Fibroblast of skin of left biceps (primary cell): Measurements from ENCODE around the gene ATXN10.
A peak's percentile ranks its signal among the peaks of the same experiment; 100 is the strongest.
"Not testable (repeated sequence)": the region's sequence is repeated elsewhere in the genome, so short reads cannot be mapped to it uniquely, and the experiment has no call there.

Source experiments
- DNase-seq, 2 experiments: peaks; one replicate each; pipeline ENCODE4 v3.0.0-alpha.2; 2013; ENCODE audit warnings: low read depth in 2 of 2

Gene ATXN10

GRCh38 chr22:45784357-45785277, 113.0 kb downstream of the ATXN10 start:
- DNase-seq = no peak

- no peak for DNase-seq
These were observed 113.8 kb downstream of the ATXN10 start for GRCh38 chr22:45785458-45785857.

DNA sequence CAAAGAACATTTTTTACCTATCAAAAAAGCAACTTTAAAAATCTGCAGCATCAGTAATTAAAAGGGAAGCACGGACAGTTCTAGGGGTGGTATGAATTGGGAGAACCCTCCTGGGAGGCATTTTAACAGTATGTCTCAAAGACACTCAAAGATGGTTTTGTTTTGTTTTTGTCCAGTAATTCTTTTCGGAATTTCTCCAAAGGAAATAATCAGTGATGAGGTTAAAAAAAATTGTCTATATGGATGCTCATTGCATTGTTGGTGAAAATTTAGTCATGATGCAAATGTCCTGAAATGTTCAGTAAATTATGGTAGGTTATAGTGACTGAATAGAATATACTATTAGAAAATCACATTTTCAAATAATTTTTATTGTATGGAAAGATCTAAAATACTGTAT, 115.1 kb downstream of the ATXN10 start:
- no peak for DNase-seq

DNA sequence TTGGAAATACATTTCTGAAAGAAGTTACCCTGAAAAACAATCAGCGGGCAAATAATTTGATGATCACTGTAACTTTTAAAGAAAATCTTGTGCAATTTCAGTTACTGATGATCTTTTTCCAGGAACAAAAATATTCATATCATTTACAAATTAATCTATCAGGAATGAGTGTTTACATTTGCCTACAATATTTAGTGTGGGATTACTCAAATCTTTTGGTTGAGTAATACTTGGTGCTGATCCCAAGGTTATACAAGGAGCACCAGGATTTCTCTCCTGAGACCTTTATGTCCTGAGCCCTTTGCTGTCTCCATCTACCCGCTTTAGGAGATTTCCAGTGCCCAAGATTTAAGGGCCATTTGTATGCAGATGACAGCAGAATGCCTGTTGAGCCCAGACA, 116.1 kb downstream of the ATXN10 start:
- DNase-seq = no peak

- no peak for DNase-seq
These were observed 116.9 kb downstream of the ATXN10 start for GRCh38 chr22:45788522-45788921.

DNA sequence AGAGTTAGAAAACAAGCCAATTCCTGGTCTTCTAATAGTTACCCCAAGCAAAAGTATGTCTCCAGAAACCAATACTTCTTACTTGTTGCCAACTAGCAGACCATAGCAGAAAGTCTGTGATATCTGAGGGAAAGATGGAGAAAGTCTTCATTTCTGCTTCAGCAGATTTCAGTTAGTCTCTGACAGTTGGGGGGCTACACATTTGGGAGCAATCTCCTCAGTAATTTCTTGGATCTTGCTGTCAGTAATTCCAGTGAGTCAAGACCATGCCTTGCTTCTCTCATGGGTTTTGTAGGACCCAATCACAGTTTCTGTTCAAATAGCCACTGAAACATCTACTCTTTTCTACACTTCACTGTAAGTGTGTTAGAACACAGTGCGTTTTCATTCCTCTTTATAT, 118.8 kb downstream of the ATXN10 start:
- DNase-seq = no peak

DNA sequence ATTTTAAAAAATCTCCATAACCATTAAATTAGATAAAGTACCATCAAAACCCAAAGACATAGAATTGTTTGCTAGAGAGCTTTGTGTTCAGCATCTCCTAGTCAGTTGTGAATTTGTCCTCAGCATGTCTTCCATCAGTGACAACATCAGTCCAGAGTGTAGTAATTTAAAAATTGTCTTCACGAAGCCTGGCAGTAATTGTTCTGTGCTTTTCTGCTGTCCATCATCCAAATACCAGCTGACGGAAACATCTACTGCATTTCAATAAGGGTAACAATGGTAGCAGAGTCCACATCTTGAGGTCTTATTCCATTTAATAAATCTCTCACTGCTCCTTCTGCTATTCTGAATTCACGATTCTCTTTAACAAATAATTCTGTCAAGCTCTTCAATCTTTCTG, 121.5 kb downstream of the ATXN10 start:
- DNase-seq = no peak

- no peak for DNase-seq
These were observed 122.3 kb downstream of the ATXN10 start for GRCh38 chr22:45793892-45794291.

DNA sequence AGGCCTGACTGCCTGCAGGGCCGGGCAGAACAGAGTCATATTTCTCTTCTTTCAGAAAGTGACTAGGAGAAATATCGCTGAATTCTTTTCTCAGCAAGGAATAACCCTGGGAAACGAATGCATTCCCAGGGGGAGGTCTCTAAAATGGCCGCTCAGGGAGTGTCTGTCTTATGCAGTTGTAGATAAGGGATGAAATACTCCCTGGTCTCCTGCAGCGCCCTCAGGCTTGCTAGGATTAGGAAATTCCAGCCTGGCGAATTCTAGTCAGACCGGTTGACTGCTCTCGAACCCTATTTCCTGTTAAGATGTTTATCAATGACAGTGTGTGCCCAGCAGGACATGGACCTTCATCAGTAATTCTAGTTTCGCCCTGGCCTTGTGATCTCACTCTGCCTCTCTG, 124.4 kb downstream of the ATXN10 start:
- not testable (repeated sequence) for DNase-seq

- DNase-seq = no peak
These were observed 127.7 kb downstream of the ATXN10 start for GRCh38 chr22:45799291-45799690.

- DNase-seq = no peak
These were observed 130.4 kb downstream of the ATXN10 start for GRCh38 chr22:45802054-45802453.

- DNase-seq = no peak
These were observed 132.8 kb downstream of the ATXN10 start for GRCh38 chr22:45804319-45804985.

DNA sequence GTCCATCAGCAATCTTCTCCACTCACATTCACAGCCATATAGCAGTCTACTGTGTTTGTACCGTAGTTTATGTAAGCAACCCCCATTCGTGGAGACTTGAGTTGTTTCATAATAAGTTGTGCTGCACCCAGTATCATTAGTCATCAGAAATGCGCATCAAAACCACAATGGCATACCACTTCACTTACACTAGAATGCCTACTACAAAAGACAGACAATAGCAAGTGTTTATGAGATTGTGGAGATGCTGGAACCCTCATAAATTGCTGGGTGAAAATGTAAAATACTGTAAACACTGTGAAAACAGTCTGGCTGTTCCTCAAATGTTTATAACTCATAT, 133.3 kb downstream of the ATXN10 start:
- peak; percentile 90 to 93 for DNase-seq

GRCh38 chr22:45805413-45805812, 133.8 kb downstream of the ATXN10 start:
- DNase-seq = no peak

DNA sequence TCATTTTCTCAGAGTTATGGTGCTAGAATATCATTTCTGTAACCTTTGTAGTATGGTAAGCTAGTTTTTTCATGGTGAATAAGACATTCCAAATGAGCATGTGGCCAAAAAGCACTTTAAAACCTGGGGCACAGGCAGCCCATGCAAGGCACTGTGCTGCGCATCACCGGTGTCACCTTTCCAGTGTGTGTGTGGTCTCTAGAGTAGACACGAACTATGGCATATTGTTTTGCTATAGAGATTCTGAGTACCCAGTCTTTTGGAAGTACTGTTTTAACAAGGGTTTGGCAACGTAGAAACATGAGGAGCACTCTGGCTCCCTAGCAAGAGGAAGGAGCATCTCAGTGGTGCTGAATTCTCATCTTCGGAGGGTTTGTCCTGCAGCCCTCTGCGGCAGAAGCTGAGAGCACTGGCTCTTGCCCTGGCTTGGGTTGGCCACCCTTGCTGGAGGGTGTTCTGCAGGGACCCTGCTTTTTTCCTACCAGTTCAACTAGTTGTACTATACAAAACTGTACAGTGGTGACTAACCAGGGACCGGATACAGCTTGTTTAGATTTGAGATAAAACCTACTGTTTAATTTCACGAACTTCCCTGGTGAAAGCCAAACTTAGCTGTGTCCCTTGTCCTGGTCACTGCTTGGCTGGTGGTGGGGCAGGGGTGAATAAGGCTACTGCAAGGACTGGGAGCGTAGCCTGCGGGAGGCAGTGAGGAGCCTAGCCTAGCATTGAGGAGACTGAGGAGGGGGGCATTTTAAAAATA, 135.7 kb downstream of the ATXN10 start:
- no peak for DNase-seq

- DNase-seq = no peak
These were observed 141.3 kb downstream of the ATXN10 start for GRCh38 chr22:45812910-45813309.

DNA sequence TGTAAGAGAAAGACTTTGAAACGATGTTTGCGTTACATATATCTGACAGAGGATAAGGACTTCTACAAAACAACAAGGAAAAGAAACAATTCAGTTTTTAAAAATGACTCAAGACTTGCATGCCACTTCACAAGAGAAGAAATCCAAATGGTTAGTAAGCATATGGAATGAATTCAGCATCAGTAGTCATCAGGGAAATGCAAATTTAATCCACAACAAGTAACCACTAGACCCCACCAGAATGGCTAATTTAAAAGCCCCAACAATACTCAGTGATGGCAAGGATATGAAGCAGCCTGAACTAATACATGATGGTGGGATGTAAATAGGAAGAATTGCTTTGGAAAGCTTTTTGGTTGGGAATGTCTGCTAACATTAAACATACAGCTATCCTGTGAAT, 142.6 kb downstream of the ATXN10 start:
- DNase-seq = no peak

- no peak for DNase-seq
These were observed 145.1 kb downstream of the ATXN10 start for GRCh38 chr22:45816776-45817175.

DNA sequence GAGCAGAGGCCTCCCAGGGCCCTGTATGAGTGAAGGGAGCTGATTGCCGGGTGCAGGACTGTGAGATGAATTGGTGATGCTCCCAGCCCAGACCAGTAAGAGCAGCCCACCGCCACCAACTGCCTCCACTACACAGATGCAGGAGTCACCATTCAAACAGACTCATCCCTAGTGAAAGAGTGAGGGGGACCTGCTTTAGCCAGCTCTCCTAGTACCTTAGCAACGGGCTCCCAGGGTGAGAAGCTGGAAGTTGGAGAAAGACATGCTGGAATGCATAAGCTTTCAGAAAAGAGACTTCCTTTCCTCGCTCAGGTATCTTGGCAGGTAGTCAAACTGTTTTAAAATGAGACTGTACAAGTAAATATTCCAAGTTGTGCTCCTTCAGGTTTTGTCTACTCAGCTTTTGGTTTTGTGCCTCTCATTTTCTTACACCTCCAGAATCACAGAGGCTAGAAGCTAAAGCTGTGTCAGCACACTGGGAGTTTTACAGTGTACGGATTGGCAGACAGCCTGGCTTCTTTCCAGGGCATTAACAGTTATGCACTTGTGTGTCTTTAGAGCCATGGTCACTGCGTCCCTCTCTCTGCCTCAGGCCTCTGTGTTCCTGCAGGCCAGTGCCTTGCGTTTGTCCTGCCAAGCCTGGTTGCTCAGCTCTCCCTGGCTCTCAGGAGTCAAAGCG, 146.2 kb downstream of the ATXN10 start:
- DNase-seq = no peak

DNA sequence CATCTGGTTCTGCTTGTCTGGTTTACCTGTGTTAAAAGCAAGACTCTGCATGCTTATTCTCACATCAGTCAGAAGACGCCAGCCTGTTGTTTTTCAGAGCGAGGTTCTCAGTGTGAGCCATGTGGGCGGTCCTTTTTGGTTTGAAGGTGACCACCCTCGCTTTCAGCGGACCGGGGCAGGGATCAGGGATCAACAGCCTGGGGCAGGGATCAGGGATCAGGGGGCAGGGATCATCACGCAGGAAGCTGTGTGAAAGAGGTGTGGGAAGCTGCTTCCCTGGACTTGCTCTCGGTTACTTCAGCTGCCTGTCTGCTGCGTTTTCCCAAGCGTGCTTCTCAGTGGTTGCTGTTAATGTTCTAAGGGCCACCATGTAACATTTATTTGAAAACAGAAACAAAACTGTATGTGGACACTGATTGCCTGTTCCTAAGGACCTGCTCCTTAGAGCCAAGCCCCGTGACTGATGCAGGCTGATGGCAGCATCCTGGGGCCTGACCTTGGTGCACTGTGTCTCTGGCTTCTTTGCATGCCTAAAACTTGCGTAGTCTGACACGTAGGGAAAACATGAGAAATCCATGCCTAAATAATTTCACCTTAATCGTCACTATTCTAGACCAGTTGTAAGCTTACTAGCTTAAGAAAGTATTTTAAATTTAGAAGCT, 146.9 kb downstream of the ATXN10 start:
- DNase-seq = no peak

- no peak for DNase-seq
These were observed 147.7 kb downstream of the ATXN10 start for GRCh38 chr22:45819305-45819704.
